GM06990 (cell line): Measurements from ENCODE around the gene WIPF3.

Experiments
- DNase-seq: peaks from one replicate; pipeline ENCODE4 v3.0.0-alpha.2; 2011; ENCODE audit not compliant: insufficient read length; ENCODE audit errors: extremely low read depth
- H3K27me3 ChIP-seq: replicated peaks from 2 replicates; pipeline ENCODE4 v1.6.0; 2011; ENCODE audit warnings: low read length; ENCODE audit not compliant: control insufficient read depth, insufficient read depth
- H3K36me3 ChIP-seq: 2 replicates; pipeline ENCODE4 v1.5.1; 2011; ENCODE audit warnings: low read length; ENCODE audit not compliant: control insufficient read depth, insufficient read depth
- H3K4me3 ChIP-seq: replicated peaks from 2 replicates; pipeline ENCODE4 v1.5.1; 2011; ENCODE audit warnings: low read depth, mild to moderate bottlenecking, control low read depth, low read length
- TF ChIP-seq, protein P1 (sequence below): IDR thresholded peaks from 2 replicates; pipeline ENCODE4 v1.5.1; 2011; ENCODE audit warnings: low read length, control low read depth, mild to moderate bottlenecking, inconsistent platforms; ENCODE audit not compliant: insufficient read depth, poor library complexity, severe bottlenecking

The WIPF3 gene

GRCh38 chr7:29771081-29771816 lies 35.1 kb upstream of the WIPF3 start:
- DNase-seq, result no peak
- TF ChIP-seq, protein P1, sequence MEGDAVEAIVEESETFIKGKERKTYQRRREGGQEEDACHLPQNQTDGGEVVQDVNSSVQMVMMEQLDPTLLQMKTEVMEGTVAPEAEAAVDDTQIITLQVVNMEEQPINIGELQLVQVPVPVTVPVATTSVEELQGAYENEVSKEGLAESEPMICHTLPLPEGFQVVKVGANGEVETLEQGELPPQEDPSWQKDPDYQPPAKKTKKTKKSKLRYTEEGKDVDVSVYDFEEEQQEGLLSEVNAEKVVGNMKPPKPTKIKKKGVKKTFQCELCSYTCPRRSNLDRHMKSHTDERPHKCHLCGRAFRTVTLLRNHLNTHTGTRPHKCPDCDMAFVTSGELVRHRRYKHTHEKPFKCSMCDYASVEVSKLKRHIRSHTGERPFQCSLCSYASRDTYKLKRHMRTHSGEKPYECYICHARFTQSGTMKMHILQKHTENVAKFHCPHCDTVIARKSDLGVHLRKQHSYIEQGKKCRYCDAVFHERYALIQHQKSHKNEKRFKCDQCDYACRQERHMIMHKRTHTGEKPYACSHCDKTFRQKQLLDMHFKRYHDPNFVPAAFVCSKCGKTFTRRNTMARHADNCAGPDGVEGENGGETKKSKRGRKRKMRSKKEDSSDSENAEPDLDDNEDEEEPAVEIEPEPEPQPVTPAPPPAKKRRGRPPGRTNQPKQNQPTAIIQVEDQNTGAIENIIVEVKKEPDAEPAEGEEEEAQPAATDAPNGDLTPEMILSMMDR, result no peak
- Histone ChIP-seq H3K36me3 (no peaks in the 10 kb centered on the region), H3K4me3 (no peak overlapping the region), H3K27me3 (no peaks in the 10 kb centered on the region)

DNA sequence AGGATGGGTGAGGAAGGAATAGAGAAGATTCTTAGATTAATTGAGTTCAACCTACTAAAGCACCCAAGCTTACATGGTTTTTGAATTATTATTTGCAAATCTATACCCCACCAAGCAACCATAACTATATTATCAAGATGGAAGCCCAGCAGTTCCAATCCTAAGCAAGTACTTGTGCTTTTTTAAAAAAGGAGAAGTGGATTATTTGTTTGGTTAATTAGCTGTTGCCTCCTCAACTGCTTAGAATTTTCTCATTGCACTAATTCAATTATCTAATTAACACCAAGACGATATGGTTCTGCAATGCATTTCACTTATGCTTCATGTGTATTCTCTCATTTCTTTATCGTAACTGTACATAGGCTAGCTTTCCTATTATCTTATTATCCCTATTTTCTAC lies 27.3 kb upstream of the WIPF3 start:
- H3K27me3 ChIP-seq, result no peaks in the 10 kb centered on the region
- no peak for DNase-seq
- TF ChIP-seq, protein P1, result no peak
- no peaks in the 10 kb centered on the region for H3K36me3 ChIP-seq
- no peak overlapping the region for H3K4me3 ChIP-seq

GRCh38 chr7:29780346-29780745 lies 26.0 kb upstream of the WIPF3 start:
- no peak for DNase-seq
- Histone ChIP-seq H3K4me3 (no peak overlapping the region), H3K27me3 (no peaks in the 10 kb centered on the region), H3K36me3 (no peaks in the 10 kb centered on the region)
- TF ChIP-seq, protein P1, result no peak

GRCh38 chr7:29783671-29784070 lies 22.6 kb upstream of the WIPF3 start:
- TF ChIP-seq, protein P1, result no peak
- Histone ChIP-seq H3K27me3 (no peaks in the 10 kb centered on the region), H3K4me3 (no peak overlapping the region), H3K36me3 (no peaks in the 10 kb centered on the region)
- DNase-seq, result no peak

DNA sequence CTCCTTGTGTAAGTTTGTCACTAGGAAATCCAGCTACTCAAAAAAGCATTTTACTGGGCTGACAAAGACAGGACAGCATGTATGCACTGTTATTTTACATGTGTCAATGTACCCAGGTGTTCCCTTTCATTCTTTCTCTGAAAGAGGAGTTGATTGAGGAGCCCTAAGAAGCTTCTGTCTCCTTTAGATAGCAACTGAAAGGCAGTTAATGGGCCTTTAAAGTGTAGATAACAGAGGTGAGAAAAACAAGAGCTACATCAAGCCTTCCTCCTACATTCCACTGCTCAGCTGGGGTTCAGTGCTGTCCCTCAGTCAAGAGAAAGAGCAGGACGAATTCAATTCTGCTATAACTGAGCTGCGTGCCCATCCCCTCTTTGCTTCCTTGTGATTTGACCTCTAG lies 12.8 kb upstream of the WIPF3 start:
- Histone ChIP-seq H3K4me3 (no peak overlapping the region), H3K27me3 (no peaks in the 10 kb centered on the region; the same call in 1 of the 2 replicates), H3K36me3 (no peaks in the 10 kb centered on the region)
- TF ChIP-seq, protein P1, result no peak
- DNase-seq, result no peak
